Keratinocyte (primary cell): Measurements from ENCODE around the gene TPRA1. TPM values are rescaled to one million over a fixed set of nuclear protein-coding genes. Genes with fewer than 3 reads are reported as not detected.

Experiments
- DNase-seq: peaks from one replicate; pipeline ENCODE4 v3.0.0-alpha.2; 2011; ENCODE audit warnings: low read depth, missing footprints, low spot score
- FAIRE-seq: peaks from 2 replicates; lab custom pipeline; 2011; peaks lifted over from hg19 to GRCh38; lab: Jason Lieb, UNC
- H2AFZ ChIP-seq: 2 replicates; pipeline ENCODE4 v1.6.0; 2012; ENCODE audit warnings: low read length, control low read depth, inconsistent platforms; ENCODE audit not compliant: control insufficient read depth
- H3K27ac ChIP-seq: 2 replicates; pipeline ENCODE4 v1.5.1; 2011; ENCODE audit warnings: low read length; ENCODE audit not compliant: control insufficient read depth, insufficient read depth
- H3K27me3 ChIP-seq: 3 replicates; pipeline ENCODE4 v1.6.0; 2011; ENCODE audit warnings: low read length; ENCODE audit not compliant: control insufficient read depth, insufficient read depth; ENCODE audit errors: extremely low read depth
- H3K36me3 ChIP-seq, 2 experiments: 2 replicates in 1 of 2; 3 replicates in 1 of 2; pipeline ENCODE4 v1.5.1; 2011; ENCODE audit warnings: low read length in 2 of 2, mild to moderate bottlenecking in 1 of 2; ENCODE audit not compliant: control insufficient read depth in 2 of 2, insufficient read depth in 2 of 2; ENCODE audit errors: extremely low read depth in 1 of 2
- H3K4me1 ChIP-seq: 3 replicates; pipeline ENCODE4 v1.5.1; 2011; ENCODE audit warnings: low read length; ENCODE audit not compliant: control insufficient read depth, insufficient read depth; ENCODE audit errors: extremely low read depth
- H3K4me2 ChIP-seq: 3 replicates; pipeline ENCODE4 v1.6.0; 2011; ENCODE audit warnings: low read depth, low read length; ENCODE audit not compliant: control insufficient read depth, insufficient read depth; ENCODE audit errors: extremely low read depth
- H3K4me3 ChIP-seq, 3 experiments: fragments of 200-600 bp in 1 of 3; sonication (generic) in 1 of 3; 2 replicates in 2 of 3; 3 replicates in 1 of 3; pipeline ENCODE4 v1.5.1; 2011 to 2016; ENCODE audit warnings: low read length in 3 of 3, mild to moderate bottlenecking in 3 of 3, control low read depth in 2 of 3, inconsistent platforms in 1 of 3, low read depth in 1 of 3, mixed read lengths in 1 of 3, mixed run types in 1 of 3, moderate library complexity in 1 of 3; ENCODE audit not compliant: control insufficient read depth in 2 of 3, insufficient read depth in 2 of 3; ENCODE audit errors: extremely low read depth in 1 of 3
- H3K79me2 ChIP-seq: 2 replicates; pipeline ENCODE4 v1.6.0; 2012; ENCODE audit warnings: low read length; ENCODE audit not compliant: control insufficient read depth, insufficient read depth
- H3K9ac ChIP-seq: 3 replicates; pipeline ENCODE4 v1.6.0; 2011; ENCODE audit warnings: low read length; ENCODE audit not compliant: control insufficient read depth, insufficient read depth; ENCODE audit errors: extremely low read depth
- H3K9me1 ChIP-seq: 3 replicates; pipeline ENCODE4 v1.6.0; 2011; ENCODE audit warnings: low read length; ENCODE audit not compliant: control insufficient read depth, insufficient read depth; ENCODE audit errors: extremely low read depth
- H3K9me3 ChIP-seq: 2 replicates; pipeline ENCODE4 v1.5.1; 2012; ENCODE audit warnings: low read depth, low read length; ENCODE audit not compliant: control insufficient read depth
- H4K20me1 ChIP-seq: 3 replicates; pipeline ENCODE4 v1.6.0; 2011; ENCODE audit warnings: low read length; ENCODE audit not compliant: control insufficient read depth, insufficient read depth; ENCODE audit errors: extremely low read depth
- EZH2 ChIP-seq: IDR thresholded peaks from one replicate; pipeline ENCODE4 v1.6.1; 2012; ENCODE audit warnings: inconsistent platforms, mild to moderate bottlenecking, low read length, moderate library complexity
- dilution Hi-C: fragments of 300-500 bp; cut with MboI; formaldehyde crosslinking; loops from one replicate; pipeline ENCODE4 v1.7.0; 2020; ENCODE audit warnings: low sequenced_read_pairs; ENCODE audit not compliant: extremely low pct_ligation_motif_present
- polyA plus RNA-seq, 5 experiments: library from polyadenylated mRNA; depleted of rRNA in 3 of 5; stranded (reverse) in 3 of 5; stranded (forward) in 1 of 5; unstranded in 1 of 5; fragments of >200 nt; gene quantifications; 1 replicate in 1 of 5; 2 replicates in 3 of 5; 3 replicates in 1 of 5; pipeline versions ENCODE4 v1.2.1 to v1.2.3, GENCODE V29; 2011 to 2012; ENCODE audit warnings: missing spikeins in 2 of 5, low read depth in 1 of 5, low replicate concordance in 1 of 5
- TF ChIP-seq, protein P1 (sequence below), 3 experiments: IDR thresholded peaks in 1 of 3; conservative IDR thresholded peaks in 1 of 3; optimal IDR thresholded peaks in 1 of 3; 2 replicates in 2 of 3; 3 replicates in 1 of 3; pipeline versions ENCODE3 to v1.5.1; 2011; ENCODE audit warnings: low read length in 3 of 3, mild to moderate bottlenecking in 3 of 3, moderate library complexity in 2 of 3, control low read depth in 1 of 3, inconsistent platforms in 1 of 3; ENCODE audit not compliant: insufficient read depth in 2 of 3; ENCODE audit errors: extremely low read depth in 1 of 3

The TPRA1 gene
- polyA plus RNA-seq, 1 donor (not counting 4 experiments of a cell fraction or from before 2014, with no cell fraction given) = 22.2 TPM

DNA sequence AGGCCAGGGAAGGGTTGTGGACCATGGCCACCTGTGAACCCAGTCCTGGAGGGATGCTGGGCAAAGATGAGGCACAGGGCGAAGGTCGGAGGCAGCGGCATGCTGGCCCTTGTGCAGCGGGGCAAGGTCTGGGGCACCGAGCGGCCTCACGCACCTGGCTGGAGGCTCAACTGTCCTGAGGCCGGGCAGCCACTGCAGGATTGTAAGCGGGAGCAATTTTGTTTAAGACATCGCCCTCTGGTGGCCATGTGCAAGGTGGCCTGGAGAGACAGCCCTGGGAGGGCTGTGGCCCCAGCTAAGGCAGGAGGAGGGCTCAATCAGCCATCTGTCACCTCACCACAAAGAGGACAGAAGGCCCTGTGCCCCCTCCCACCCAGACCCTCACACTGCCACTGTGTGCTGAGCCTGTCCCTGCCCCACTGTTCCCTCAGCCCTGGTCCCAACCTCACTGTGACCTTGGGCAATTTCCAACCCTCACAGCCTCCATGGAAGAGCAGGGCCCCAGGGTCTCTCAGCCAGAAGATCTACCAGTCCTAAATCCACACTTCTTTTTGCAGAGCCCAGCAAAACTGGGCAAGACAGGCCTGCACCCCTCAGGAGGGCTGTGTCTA lies 46.2 kb downstream of the TPRA1 start:
- Histone ChIP-seq H3K36me3 (no peaks in the 10 kb centered on the region), H3K79me2 (no peaks in the 10 kb centered on the region), H2AFZ (no peak overlapping the region), H3K4me1 (no peaks in the 10 kb centered on the region), H4K20me1 (no peaks in the 10 kb centered on the region), H3K9me3 (no peaks in the 10 kb centered on the region), H3K27me3 (no peaks in the 10 kb centered on the region), H3K4me2 (no peak overlapping the region), H3K9ac (no peak overlapping the region), H3K27ac (no peak overlapping the region), H3K9me1 (no peaks in the 10 kb centered on the region), H3K4me3 (no peak overlapping the region)
- TF ChIP-seq, protein P1, sequence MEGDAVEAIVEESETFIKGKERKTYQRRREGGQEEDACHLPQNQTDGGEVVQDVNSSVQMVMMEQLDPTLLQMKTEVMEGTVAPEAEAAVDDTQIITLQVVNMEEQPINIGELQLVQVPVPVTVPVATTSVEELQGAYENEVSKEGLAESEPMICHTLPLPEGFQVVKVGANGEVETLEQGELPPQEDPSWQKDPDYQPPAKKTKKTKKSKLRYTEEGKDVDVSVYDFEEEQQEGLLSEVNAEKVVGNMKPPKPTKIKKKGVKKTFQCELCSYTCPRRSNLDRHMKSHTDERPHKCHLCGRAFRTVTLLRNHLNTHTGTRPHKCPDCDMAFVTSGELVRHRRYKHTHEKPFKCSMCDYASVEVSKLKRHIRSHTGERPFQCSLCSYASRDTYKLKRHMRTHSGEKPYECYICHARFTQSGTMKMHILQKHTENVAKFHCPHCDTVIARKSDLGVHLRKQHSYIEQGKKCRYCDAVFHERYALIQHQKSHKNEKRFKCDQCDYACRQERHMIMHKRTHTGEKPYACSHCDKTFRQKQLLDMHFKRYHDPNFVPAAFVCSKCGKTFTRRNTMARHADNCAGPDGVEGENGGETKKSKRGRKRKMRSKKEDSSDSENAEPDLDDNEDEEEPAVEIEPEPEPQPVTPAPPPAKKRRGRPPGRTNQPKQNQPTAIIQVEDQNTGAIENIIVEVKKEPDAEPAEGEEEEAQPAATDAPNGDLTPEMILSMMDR (optimal IDR thresholded peaks at IDR 0.05 in 1 of 3, IDR thresholded peaks at IDR 0.05 in 1 of 3, conservative IDR thresholded peaks at IDR 0.05 in 1 of 3; ENCODE audit: extremely low read depth in 1 of 3, insufficient read depth in 2 of 3, low read length in 3 of 3) = peak; percentile 75 to 96 (median 94)
- no peak for TF ChIP-seq EZH2
- dilution Hi-C loops = no loop called here
- DNase-seq (no peak), FAIRE-seq (peak; percentile 62)

GRCh38 chr3:127543441-127543840 lies 47.1 kb downstream of the TPRA1 start:
- H3K9me1 ChIP-seq = no peaks in the 10 kb centered on the region
- FAIRE-seq (no peak), DNase-seq (no peak)
- H3K36me3 ChIP-seq = no peaks in the 10 kb centered on the region
- H3K27me3 ChIP-seq = no peaks in the 10 kb centered on the region
- no peak overlapping the region for H3K4me3 ChIP-seq
- no peak overlapping the region for H3K4me2 ChIP-seq
- no peaks in the 10 kb centered on the region for H3K9me3 ChIP-seq
- no peaks in the 10 kb centered on the region for H3K4me1 ChIP-seq
- H2AFZ ChIP-seq = no peak overlapping the region
- dilution Hi-C loops = no loop called here
- no peak overlapping the region for H3K27ac ChIP-seq
- TF ChIP-seq, protein P1 (optimal IDR thresholded peaks at IDR 0.05 in 1 of 3, IDR thresholded peaks at IDR 0.05 in 1 of 3, conservative IDR thresholded peaks at IDR 0.05 in 1 of 3; ENCODE audit: extremely low read depth in 1 of 3, insufficient read depth in 2 of 3, low read length in 3 of 3) = no peak
- no peak for TF ChIP-seq EZH2
- H3K9ac ChIP-seq = no peak overlapping the region
- no peaks in the 10 kb centered on the region for H4K20me1 ChIP-seq
- no peaks in the 10 kb centered on the region for H3K79me2 ChIP-seq
